GM19324 (cell line): Measurements from ENCODE around the gene BIVM.

Experiments used
- ATAC-seq: cut with Tn5 transposase; IDR thresholded peaks from one replicate; pipeline ENCODE4 v1.9.1; 2021; ENCODE audit warnings: mild to moderate bottlenecking, moderate library complexity; ENCODE audit not compliant: unreplicated experiment, low FRiP score

Gene BIVM

GRCh38 chr13:102784483-102784882 is 14.4 kb upstream of the BIVM start:
- no peak for ATAC-seq

- no peak for ATAC-seq
Observed at GRCh38 chr13:102788683-102789082, 10.2 kb upstream of the BIVM start.

GRCh38 chr13:102792396-102792795 is 6.5 kb upstream of the BIVM start:
- ATAC-seq, result no peak

- no peak for ATAC-seq
Observed at GRCh38 chr13:102793611-102794355, 5.1 kb upstream of the BIVM start.

DNA sequence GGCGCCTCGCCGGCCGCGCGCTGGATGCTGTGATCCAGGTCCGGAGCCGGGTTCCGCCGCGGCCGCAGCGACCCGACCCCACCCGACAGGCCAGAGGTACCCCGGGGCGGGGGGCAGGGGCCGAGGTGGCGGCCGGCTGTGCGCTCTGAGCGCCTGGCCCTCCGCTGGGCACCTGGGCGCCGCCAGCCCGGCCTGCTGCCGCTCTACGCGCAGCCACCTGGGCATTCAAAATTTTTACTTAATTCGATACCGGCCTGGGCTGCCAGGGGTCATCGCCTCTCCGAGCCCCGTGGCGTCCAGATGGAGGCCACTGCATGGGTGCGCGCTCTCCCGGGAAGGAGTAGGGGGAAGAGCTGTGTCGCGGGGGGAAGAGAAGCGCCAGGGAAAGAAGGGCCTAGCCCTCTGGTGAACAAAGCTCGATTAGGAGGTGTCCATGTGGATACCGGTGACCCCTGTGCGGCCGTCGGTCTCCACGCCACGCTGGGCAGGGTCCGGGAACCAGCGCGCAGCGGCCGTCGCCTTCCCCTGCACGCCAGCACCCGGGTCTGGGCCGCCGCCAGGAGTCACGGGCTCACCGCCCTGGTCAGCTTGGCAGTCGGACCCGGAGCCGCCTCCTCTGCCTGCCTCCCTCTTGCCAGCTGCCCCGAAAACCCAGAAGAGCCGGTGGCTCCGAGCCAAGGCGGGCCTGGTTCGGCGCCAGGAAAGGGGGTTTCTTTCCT is 666 bp downstream of the BIVM start:
- ATAC-seq, result peak; percentile 13

GRCh38 chr13:102800145-102801041 is 1.5 kb downstream of the BIVM start:
- peak; percentile 91 for ATAC-seq

DNA sequence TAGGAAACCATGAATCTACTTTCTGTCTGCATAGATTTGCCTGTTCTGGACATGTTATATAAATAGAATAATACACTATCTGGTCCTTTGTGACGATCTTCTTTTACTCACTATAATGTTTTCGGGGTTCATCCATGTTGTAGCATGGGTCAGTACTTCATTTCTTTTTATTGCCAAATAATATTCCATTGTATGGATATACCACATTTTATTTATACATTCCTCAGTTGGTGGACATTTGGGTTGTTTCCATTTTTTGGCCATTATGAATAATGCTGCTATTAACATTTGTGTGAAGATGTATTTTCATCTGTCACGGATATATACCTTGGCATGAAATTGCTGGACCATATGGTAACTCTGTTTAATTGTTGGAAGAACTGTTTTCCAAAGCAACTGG is 6.8 kb downstream of the BIVM start:
- ATAC-seq, result no peak

- ATAC-seq, result no peak
Observed at GRCh38 chr13:102807699-102808098, 8.8 kb downstream of the BIVM start.

DNA sequence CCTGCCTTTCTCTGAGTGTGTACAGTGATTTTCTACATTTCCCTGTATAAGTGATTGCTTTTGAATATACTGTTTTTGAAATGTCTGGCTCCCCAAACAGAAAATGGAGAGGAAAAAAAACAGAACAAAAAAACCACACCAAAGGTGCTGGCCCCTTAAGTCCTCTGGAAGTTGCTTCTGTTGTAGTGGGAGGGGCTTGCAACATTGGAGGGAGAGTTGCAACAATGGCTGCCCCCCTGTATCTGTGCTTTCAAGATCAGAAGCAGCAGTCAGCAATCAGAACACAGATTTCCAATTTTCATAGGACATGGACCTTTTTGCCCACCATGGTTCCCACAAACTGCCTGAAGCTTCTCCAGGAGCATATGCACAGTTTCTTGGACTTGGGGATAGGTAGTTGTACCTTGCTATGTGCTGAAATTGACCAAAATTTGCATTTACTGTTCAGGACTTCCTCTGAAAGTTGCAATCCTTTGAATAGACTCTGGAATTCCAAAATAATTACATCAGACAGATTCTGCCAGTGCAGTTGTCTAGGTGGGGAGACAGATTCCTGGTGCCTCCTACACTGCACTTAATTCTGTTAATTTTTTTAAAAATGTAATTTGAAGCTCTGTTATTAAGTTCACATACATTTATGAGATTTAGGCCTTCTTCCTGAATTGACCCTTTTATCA is 13.8 kb downstream of the BIVM start:
- ATAC-seq, result no peak

- peak; percentile 71 for ATAC-seq
Observed at GRCh38 chr13:102814025-102814607, 15.2 kb downstream of the BIVM start.

DNA sequence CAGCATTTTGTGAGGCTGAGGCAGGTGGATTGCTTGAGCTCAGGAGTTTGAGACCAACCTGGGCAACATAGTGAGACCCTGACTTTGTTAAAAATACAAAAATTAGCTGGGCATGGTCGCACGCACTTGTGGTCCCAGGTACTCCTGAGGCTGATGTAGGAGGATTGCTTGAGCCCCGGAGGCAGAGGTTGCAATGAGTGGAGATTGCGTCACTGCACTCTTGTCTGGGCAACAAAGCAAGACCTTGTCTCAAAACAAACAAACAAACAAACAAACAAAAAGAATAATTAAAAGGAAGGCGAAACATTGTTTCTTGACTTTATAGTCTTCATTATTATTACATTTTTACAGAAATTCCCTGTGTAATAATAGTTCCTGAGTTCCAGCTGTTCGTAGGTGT is 15.9 kb downstream of the BIVM start:
- no peak for ATAC-seq

GRCh38 chr13:102815788-102816187 is 16.9 kb downstream of the BIVM start:
- no peak for ATAC-seq

DNA sequence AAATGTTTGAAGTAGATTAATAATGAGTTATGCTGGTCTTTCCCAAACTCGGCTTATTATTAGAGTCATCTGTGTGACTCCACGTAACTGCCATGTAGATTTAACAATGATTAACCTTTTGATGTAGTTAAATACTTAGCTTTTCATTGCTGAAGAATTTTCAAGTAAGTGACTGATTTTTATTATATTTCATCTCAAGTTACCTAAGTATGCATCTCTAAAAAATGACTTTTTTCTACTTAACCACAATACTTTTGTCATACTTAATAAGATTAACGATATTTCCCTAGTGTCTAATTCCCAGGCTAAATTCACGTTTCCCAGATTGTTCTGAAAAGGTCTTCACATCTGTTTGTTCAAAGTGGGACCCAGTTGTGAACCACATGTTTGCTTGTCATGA is 17.8 kb downstream of the BIVM start:
- no peak for ATAC-seq

DNA sequence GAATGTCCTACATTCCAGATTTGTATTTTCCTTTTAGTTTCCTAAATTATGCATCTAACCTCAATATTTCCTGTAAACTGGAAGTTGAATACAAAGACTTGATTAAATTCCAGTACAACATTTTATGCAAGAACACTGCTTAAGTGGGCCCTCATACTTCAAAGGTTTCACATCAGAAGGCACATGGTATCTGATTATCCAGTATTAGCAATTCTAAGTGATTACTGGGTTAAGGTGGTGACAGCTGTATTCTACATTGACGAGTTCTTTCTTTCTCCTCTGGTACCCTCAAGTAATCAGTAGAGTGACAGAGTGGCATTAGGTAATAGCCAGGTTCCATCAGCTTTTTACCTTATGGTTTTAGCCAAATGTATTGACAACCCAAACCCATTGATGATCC is 18.3 kb downstream of the BIVM start:
- no peak for ATAC-seq

GRCh38 chr13:102817907-102818306 is 19.0 kb downstream of the BIVM start:
- ATAC-seq, result no peak

DNA sequence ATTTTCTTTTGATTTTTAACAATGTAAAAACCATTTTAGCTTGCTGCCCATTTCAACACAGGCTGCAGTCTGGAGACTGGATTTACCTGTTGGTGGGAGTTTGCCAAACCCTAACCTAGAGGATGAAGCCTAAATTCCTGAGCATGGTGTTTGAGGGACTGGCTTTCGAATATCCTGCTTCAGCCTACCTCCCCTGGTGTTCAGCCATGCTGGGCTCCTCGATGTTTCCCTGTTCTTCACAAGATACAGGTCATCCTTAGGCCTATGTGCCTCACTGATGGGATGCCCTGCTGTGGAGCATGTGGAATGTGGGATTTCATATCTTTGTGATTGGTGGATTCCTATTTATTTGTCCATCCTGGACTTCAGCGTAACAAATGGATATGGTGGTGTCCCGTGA is 26.5 kb downstream of the BIVM start:
- ATAC-seq, result no peak

- ATAC-seq, result no peak
Observed at GRCh38 chr13:102825921-102826706, 27.2 kb downstream of the BIVM start.

DNA sequence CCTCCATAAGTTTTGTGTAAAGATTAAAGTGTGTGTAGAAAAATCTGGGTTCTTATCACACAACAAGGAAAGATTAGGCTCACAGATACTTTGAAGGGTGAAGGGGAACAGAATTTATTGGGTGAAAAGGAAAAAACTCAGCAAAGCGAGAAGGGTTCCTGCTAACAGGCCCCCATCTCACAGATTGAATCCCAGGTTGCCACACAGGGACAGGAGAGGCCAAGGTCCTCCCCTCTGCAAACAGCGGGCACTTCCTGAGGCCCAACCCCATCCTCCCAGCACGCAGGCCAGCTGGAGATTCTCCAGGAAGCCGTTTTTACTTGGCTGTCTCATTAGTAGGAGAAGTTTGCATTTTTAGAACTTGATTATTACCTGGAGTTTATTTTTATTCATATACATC is 31.7 kb downstream of the BIVM start:
- no peak for ATAC-seq

GRCh38 chr13:102836471-102836870 is 37.6 kb downstream of the BIVM start:
- no peak for ATAC-seq
